Hypothalamus (tissue), 51 donors: ENCODE data around the gene CISD1.
"Not testable (repeated sequence)": the region's sequence is repeated elsewhere in the genome, so short reads cannot be mapped to it uniquely, and the experiment has no call there.

Experiments used
- DNase-seq, 51 donors: peaks; one replicate each; lab custom pipeline; 2025; lab: John Stamatoyannopoulos, UW

Gene CISD1

DNA sequence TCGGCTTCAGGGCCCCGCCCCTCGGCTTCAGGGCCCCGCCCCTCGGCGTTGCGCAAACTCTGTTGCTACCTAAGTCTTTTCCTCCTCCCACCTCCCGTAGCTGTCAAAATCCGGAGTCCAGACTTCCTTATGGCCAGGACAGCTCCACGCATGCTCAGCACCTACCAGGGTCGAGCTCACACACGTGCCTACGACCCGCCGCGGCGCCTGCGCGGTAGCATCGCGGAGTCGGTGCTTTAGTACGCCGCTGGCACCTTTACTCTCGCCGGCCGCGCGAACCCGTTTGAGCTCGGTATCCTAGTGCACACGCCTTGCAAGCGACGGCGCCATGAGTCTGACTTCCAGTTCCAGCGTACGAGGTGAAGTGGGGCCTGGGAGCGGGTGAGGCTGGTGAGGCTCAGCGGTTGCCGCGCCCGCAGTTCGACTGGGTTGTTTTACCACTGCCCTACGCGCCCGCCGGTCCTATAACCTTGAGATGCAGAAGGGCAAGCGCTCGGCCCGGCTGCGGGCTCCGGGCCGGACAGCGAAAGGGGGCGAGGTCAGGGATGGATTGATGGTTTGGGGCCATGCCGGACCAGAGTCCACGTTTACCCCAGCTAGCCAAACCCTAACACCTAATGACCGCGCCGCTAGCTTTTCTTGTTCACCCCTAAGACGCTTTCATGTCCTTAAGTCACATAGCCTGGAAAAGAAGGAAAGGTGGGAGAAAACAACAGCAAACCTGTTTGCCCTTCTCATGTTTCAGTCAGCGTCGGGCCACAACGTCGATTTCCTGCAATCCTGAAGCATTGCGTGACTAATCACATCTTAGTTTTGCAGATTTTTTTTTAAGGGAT lies at the start of gene CISD1:
Gene CISD1 (plus strand): TSS at position 217 of the 836 bp plus-strand sequence. CDS start 112 bp downstream, at position 329.
- DNase-seq, result peak; percentile 69 to 97 (median 92)

GRCh38 chr10:58219875-58220274 lies 49.1 kb upstream of the CISD1 start:
- DNase-seq, result no peak

GRCh38 chr10:58220769-58221451 lies 48.1 kb upstream of the CISD1 start:
- DNase-seq, result no peak

DNA sequence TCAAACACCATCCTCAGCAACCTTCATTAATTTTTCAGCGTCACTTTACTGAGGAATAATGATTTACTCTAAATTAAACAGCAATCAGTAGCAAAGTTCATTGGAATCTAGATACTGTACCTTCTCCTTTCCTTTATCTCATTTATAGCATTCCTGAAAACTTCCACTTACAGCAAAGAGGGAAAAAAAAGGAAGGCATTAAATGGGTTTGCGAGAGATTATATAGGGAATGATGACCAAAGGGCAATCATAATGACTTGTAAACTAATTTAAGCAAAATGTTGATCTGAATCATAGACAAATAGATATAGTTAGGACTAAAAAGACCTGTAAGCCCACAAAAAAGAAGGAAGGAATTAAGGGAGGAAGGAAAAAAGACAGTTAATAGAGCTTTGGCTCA lies 43.3 kb upstream of the CISD1 start:
- no peak for DNase-seq

GRCh38 chr10:58229856-58230255 lies 39.1 kb upstream of the CISD1 start:
- DNase-seq, result peak in 14 of 51 donors; percentile 3 to 63 (median 13)

DNA sequence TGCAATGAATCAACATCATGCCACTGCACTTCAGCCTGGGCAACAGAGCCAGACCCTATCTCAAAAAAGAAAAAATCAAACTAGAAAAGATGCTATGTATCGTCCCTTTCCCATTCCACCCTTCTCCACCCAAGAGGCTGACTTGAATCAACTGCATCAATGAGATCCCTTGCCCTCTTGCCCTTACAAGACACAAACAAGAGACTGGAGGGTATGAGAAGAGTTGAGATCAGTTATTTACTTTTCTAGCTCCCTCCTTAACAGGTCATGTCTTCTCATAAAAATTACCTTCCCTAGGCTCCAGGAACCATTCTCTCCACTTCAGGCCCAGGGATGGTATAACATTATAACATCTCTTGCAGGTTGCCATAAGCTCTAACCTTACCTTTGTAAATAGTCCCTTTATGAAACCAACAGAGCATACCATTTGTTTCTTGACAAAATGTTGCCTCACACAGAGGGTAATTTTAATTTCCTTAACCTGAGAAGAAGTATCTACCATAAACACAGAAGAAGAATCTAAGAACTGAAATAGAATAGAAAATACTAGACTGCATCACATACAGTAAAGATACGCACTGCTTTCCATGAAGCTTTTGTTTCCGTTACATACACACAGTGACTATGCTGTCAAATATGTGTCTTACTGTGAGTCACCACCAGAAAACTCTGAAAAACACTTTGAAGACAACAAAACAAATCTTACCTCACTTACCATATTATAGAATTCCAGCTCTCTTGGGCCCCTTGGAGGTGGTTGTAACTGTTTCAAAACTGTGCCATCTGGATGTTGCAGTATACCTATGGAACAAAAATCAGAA lies 31.7 kb upstream of the CISD1 start:
- DNase-seq, result no peak

DNA sequence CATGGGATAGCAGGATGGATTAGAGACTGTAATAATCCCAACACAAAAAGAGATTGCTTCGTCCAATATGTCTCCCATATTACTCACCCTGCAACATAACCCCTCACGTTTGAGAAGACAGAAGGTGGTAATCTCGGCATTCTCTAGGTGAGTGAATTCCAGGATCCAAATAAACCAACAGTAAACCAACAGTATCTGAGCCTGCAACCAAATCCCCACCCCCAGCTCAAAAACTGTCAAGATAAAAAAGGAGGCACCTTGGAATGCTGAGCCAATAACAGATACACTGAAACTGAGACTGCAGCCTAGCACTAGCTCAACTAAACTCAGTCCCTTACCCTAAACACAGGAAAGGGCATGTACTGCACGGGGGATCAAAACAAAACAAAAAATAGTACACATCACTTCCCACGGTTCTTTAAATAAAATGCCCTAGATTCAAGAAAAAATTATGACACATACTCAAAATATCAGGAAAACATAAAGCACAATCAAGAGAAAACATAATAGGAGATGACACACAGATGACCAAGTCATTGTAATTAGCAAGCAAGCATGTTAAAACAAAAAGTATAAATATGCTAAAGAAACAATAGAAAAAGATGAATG lies 29.3 kb upstream of the CISD1 start:
- DNase-seq, result no peak

GRCh38 chr10:58240531-58240930 lies 28.4 kb upstream of the CISD1 start:
- DNase-seq, result no peak

- no peak for DNase-seq
These were observed 27.6 kb upstream of the CISD1 start for GRCh38 chr10:58241346-58241745.

DNA sequence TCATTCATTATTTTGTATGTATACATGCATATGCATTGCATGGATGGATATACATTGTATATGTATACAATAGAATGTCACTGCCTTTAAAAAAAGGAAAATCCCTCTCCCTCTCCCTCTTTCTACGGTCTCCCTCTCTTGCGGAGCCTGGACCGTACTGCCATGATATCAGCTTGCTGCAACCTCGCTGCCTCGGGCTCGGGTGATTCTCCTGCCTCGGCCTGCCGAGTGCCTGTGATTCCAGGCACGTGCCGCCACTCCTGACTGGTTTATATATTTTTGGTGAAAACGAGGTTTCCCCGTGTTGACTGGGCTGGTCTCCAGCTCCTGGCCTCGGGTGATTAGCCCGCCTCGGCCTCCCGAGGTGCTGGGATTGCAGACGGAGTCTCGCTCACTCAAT lies 25.7 kb upstream of the CISD1 start:
- DNase-seq, result no peak

- not testable (repeated sequence) for DNase-seq
These were observed 25.2 kb upstream of the CISD1 start for GRCh38 chr10:58243801-58244200.

DNA sequence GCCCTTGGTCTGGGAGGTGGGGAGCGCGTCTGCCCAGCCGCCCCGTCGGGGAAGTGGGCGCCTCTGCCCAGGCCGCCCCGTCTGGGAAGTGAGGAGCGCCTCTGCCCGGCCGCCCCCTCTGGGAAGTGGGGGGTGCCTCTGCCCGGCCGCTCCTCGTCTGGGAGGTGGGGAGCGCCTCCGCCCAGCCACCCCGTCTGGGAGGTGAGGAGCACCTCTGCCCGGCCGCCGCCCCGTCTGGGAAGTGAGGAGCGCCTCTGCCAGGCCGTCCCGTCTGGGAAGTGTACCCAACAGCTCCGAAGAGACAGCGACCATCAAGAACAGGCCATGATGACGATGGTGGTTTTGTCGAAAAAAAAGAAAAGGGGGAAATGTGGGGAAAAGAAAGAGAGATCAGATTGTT lies 24.7 kb upstream of the CISD1 start:
- not testable (repeated sequence) for DNase-seq

DNA sequence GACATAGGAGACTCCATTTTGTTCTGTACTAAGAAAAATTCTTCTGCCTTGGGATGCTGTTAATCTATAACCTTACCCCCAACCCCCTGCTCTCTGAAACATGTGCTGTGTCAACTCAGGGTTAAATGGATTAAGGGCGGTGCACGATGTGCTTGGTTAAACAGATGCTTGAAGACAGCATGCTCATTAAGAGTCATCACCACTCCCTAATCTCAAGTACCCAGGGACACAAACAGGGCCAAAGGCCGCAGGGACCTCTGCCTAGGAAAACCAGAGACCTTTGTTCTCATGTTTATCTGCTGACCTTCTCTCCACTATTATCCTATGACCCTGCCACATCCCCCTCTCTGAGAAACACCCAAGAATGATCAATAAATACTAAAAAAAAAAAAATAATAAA lies 24.3 kb upstream of the CISD1 start:
- not testable (repeated sequence) for DNase-seq

DNA sequence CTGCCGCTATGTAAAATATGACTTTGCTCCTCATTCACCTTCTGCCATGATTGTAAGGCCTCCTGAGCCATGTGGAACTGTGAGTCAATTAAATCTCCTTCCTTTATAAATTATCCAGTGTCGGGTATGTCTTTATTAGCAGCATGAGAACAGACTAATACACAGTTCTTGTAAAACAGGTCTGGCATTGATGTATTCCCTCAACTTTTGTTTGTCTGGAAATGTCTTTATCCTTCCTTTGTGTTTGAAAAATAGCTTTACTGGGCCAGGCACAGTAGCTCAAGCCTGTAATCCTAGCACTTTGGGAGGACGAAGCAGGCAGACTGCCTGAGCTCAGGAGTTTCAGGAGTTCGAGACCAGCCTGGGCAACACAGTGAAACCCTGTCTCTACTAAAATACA lies 15.8 kb upstream of the CISD1 start:
- DNase-seq, result no peak

DNA sequence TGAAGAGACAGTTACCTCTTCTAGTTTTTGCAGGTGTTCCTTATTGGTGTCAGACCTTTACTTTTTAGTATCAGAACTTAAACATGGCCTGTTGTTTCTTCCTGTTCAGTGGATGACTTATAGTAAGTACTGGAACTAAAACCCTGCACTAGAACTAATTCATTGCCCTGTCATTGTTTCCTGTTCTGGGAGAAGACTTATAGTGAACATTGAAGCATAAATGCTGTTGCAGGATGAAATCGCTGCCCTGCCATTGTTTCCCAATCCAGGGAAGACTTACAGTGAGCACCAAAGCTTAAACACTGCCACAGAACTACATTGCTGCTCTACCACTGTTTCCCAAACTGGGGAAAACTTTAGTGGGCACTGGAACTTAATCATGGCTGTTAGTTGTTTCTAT lies 14.3 kb upstream of the CISD1 start:
- DNase-seq, result no peak

DNA sequence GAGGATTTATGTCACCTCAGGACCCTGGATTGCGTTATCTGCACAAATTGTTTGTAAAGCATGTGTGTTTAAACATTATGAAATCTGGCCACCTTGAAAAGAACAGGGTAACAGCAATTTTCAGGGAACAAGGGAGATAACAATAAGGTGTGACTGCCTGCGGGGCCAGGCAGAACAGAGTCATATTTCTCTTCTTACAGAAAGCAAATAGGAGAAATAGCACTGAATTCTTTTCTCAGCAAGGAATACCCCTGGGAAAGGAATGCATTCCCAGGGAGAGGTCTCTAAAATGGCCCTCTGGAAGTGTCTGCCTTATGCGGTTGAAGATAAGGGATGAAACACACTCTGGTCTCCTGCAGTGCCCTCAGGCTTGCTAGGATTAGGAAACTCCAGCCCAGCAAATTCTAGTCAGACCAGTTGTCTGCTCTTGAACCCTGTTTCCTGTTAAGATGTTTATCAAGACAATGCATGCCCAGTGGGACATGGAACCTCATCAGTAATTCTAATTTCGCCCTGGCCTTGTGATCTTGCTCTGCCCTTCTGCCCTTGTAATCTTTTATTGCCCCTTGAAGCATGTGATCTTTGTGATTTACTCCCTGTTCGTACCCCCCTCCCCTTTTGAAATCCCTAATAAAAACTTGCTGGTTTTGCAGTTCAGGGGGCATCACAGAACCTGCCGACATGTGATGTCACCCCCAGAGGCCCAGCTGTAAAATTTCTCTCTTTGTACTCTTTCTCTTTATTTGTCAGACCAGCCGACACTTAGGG lies 12.8 kb upstream of the CISD1 start:
- DNase-seq, result not testable (repeated sequence)

- DNase-seq, result no peak
These were observed 9.8 kb upstream of the CISD1 start for GRCh38 chr10:58258977-58259692.

- DNase-seq, result no peak
These were observed 8.6 kb upstream of the CISD1 start for GRCh38 chr10:58260334-58260733.

- no peak for DNase-seq
These were observed 6.2 kb upstream of the CISD1 start for GRCh38 chr10:58262766-58263165.
